PC-3 (cell line): ENCODE data around the gene MRPL33.

Experiments
- EZH2phosphoT487 ChIP-seq: fragments of 300-600 bp; sonication (generic); IDR thresholded peaks from 2 replicates; pipeline ENCODE4 v1.6.1; 2018; ENCODE audit warnings: mild to moderate bottlenecking, antibody characterized with exemption, low read length, borderline replicate concordance
- TF ChIP-seq, protein P1 (sequence below): fragments of 300-600 bp; sonication (generic); conservative IDR thresholded peaks from 2 replicates; pipeline ENCODE4 v1.5.1; 2017; ENCODE audit warnings: antibody characterized with exemption, low read depth, mild to moderate bottlenecking, low read length

DNA sequence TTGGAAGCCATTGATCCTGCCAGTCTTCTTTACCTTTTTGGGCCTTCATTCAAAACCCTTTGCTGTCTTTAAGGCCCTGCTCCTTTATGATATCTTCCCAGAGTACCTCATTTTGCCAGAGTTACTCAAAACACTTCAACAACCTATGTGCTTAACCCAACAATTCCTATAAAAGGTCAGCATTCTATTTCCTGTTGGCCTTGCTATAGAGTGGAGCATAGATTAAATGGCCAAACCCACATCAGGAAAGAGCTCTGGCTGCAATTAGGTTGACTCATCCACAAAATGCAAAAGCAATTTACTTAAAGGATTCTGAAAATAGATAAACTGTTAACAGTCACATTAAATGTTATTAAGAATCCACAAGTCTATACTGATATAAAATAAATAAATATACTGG lies 21.2 kb downstream of the MRPL33 start:
- no peak for TF ChIP-seq EZH2phosphoT487
- TF ChIP-seq, protein P1, sequence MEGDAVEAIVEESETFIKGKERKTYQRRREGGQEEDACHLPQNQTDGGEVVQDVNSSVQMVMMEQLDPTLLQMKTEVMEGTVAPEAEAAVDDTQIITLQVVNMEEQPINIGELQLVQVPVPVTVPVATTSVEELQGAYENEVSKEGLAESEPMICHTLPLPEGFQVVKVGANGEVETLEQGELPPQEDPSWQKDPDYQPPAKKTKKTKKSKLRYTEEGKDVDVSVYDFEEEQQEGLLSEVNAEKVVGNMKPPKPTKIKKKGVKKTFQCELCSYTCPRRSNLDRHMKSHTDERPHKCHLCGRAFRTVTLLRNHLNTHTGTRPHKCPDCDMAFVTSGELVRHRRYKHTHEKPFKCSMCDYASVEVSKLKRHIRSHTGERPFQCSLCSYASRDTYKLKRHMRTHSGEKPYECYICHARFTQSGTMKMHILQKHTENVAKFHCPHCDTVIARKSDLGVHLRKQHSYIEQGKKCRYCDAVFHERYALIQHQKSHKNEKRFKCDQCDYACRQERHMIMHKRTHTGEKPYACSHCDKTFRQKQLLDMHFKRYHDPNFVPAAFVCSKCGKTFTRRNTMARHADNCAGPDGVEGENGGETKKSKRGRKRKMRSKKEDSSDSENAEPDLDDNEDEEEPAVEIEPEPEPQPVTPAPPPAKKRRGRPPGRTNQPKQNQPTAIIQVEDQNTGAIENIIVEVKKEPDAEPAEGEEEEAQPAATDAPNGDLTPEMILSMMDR = no peak
